Measurements from ENCODE around the gene TRPV2. TPM values are rescaled to one million over a fixed set of nuclear protein-coding genes. Genes with fewer than 3 reads are reported as not detected.
A peak's percentile ranks its signal among the peaks of the same experiment; 100 is the strongest.

Gene TRPV2
- total and polyA plus RNA-seq, 9 of the 15 experiments (the other 6 are each of a cell fraction or from before 2014, with no cell fraction given), result 10.0 to 97.5 (median 30.3) TPM

DNA sequence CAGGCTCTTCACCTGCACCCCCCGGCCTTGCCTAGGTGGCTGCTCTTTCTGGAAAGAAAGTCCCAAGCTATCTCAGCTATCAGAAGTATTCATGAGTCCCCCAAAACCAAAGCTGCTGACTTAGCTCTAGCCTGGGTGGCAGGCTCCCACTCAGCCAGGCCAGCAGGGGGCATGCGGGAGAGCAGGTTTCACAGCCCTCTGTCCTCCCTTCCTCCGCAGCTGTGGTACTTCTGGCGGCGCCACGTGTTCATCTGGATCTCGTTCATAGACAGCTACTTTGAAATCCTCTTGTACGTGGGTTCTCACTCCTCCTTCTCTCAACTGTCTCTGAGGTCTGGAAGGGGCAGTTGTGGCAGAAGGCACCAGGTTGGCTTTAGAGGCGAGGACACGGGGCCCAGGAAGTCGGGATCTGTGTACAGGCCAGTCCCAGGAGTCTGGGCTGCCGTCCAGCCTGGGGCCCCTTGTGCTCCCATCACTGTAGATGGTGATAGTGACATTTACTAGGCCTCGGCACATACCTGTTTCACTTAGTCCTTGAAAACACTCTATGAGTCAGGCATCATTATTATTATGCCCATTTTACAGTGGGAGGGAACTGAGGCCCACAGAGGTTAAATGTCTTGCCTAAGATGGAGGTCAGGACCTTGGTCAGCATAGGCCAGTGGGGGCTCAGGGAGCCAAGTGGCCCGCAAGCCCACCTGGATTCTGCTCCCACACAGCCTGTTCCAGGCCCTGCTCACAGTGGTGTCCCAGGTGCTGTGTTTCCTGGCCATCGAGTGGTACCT, 12.9 kb downstream of the TRPV2 start (continued):
- TF ChIP-seq MYC (IDR thresholded peaks at IDR 0.05; ENCODE audit: low read depth, low read length) (peak; percentile 83), MYC (CRISPR knock-in tag; IDR thresholded peaks at IDR 0.05; ENCODE audit: borderline replicate concordance, low read depth) (no peak), RAD21 (CRISPR knock-in tag; conservative IDR thresholded peaks at IDR 0.05 in 1 of 2, IDR thresholded peaks at IDR 0.05 in 1 of 2) (peak; percentile 14 to 35; a peak in 2 of 4 replicates), EWSR1 (IDR thresholded peaks at IDR 0.05; ENCODE audit: borderline replicate concordance, low read depth, partially characterized antibody) (no peak), MAFK (IDR thresholded peaks at IDR 0.05; ENCODE audit: low read length) (peak; percentile 36)
- TF ChIP-seq, protein P1, sequence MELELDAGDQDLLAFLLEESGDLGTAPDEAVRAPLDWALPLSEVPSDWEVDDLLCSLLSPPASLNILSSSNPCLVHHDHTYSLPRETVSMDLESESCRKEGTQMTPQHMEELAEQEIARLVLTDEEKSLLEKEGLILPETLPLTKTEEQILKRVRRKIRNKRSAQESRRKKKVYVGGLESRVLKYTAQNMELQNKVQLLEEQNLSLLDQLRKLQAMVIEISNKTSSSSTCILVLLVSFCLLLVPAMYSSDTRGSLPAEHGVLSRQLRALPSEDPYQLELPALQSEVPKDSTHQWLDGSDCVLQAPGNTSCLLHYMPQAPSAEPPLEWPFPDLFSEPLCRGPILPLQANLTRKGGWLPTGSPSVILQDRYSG (tag; conservative IDR thresholded peaks at IDR 0.05; ENCODE audit: low read depth), result no peak
- TF ChIP-seq, protein P2, sequence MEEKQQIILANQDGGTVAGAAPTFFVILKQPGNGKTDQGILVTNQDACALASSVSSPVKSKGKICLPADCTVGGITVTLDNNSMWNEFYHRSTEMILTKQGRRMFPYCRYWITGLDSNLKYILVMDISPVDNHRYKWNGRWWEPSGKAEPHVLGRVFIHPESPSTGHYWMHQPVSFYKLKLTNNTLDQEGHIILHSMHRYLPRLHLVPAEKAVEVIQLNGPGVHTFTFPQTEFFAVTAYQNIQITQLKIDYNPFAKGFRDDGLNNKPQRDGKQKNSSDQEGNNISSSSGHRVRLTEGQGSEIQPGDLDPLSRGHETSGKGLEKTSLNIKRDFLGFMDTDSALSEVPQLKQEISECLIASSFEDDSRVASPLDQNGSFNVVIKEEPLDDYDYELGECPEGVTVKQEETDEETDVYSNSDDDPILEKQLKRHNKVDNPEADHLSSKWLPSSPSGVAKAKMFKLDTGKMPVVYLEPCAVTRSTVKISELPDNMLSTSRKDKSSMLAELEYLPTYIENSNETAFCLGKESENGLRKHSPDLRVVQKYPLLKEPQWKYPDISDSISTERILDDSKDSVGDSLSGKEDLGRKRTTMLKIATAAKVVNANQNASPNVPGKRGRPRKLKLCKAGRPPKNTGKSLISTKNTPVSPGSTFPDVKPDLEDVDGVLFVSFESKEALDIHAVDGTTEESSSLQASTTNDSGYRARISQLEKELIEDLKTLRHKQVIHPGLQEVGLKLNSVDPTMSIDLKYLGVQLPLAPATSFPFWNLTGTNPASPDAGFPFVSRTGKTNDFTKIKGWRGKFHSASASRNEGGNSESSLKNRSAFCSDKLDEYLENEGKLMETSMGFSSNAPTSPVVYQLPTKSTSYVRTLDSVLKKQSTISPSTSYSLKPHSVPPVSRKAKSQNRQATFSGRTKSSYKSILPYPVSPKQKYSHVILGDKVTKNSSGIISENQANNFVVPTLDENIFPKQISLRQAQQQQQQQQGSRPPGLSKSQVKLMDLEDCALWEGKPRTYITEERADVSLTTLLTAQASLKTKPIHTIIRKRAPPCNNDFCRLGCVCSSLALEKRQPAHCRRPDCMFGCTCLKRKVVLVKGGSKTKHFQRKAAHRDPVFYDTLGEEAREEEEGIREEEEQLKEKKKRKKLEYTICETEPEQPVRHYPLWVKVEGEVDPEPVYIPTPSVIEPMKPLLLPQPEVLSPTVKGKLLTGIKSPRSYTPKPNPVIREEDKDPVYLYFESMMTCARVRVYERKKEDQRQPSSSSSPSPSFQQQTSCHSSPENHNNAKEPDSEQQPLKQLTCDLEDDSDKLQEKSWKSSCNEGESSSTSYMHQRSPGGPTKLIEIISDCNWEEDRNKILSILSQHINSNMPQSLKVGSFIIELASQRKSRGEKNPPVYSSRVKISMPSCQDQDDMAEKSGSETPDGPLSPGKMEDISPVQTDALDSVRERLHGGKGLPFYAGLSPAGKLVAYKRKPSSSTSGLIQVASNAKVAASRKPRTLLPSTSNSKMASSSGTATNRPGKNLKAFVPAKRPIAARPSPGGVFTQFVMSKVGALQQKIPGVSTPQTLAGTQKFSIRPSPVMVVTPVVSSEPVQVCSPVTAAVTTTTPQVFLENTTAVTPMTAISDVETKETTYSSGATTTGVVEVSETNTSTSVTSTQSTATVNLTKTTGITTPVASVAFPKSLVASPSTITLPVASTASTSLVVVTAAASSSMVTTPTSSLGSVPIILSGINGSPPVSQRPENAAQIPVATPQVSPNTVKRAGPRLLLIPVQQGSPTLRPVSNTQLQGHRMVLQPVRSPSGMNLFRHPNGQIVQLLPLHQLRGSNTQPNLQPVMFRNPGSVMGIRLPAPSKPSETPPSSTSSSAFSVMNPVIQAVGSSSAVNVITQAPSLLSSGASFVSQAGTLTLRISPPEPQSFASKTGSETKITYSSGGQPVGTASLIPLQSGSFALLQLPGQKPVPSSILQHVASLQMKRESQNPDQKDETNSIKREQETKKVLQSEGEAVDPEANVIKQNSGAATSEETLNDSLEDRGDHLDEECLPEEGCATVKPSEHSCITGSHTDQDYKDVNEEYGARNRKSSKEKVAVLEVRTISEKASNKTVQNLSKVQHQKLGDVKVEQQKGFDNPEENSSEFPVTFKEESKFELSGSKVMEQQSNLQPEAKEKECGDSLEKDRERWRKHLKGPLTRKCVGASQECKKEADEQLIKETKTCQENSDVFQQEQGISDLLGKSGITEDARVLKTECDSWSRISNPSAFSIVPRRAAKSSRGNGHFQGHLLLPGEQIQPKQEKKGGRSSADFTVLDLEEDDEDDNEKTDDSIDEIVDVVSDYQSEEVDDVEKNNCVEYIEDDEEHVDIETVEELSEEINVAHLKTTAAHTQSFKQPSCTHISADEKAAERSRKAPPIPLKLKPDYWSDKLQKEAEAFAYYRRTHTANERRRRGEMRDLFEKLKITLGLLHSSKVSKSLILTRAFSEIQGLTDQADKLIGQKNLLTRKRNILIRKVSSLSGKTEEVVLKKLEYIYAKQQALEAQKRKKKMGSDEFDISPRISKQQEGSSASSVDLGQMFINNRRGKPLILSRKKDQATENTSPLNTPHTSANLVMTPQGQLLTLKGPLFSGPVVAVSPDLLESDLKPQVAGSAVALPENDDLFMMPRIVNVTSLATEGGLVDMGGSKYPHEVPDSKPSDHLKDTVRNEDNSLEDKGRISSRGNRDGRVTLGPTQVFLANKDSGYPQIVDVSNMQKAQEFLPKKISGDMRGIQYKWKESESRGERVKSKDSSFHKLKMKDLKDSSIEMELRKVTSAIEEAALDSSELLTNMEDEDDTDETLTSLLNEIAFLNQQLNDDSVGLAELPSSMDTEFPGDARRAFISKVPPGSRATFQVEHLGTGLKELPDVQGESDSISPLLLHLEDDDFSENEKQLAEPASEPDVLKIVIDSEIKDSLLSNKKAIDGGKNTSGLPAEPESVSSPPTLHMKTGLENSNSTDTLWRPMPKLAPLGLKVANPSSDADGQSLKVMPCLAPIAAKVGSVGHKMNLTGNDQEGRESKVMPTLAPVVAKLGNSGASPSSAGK (IDR thresholded peaks at IDR 0.05), result peak; percentile 89
- TF ChIP-seq, protein P3, sequence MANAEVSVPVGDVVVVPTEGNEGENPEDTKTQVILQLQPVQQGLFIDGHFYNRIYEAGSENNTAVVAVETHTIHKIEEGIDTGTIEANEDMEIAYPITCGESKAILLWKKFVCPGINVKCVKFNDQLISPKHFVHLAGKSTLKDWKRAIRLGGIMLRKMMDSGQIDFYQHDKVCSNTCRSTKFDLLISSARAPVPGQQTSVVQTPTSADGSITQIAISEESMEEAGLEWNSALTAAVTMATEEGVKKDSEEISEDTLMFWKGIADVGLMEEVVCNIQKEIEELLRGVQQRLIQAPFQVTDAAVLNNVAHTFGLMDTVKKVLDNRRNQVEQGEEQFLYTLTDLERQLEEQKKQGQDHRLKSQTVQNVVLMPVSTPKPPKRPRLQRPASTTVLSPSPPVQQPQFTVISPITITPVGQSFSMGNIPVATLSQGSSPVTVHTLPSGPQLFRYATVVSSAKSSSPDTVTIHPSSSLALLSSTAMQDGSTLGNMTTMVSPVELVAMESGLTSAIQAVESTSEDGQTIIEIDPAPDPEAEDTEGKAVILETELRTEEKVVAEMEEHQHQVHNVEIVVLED (CRISPR knock-in tag; IDR thresholded peaks at IDR 0.05), result no peak
